Measurements from ENCODE around the gene OR4D1.

OR4D1 gene

DNA sequence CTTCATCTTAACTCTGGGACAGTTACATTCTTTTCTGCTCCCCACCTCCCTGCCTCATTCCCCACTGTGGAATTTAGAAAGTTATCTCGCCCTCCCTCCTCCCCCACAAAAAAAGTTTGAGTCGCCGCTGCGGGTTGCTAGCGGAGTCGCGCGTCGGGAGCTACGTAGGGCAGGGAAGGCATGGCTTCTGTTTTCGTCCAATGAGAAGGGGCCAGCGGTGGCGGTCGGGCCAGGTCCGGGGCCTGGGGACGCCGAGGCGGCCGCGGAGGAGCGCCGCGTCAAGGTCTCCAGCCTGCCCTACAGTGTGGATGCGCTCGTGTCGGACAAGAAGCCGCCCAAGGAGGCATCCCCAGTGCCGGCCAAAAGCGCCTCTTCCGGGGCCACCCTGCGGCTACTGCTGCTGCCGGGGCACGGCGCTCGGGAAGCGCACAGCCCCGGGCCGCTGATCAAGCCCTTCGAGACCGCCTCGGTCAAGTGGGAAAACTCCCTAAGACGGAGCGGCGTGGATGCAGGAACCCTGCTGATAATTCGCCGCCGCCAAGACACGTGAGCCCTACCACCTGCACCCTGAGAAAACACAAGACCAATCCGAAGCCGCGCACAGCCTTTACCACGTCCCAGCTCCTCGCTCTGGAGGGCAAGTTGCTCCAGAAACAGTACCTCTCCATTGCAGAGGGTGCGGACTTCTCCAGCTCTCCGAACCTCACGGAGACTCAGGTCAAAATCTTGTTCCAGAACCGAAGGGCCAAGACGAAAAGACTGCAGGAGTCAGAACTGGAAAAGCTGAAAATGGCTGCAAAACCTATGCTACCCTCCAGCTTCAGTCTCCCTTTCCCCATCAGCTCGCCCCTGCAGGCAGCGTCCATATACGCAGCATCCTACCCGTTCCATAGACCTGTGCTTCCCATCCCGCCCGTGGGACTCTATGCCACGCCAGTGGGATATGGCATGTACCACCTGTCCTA lies 8.9 kb downstream of the OR4D1 start:
- peak; percentile 2 for DNase-seq

DNA sequence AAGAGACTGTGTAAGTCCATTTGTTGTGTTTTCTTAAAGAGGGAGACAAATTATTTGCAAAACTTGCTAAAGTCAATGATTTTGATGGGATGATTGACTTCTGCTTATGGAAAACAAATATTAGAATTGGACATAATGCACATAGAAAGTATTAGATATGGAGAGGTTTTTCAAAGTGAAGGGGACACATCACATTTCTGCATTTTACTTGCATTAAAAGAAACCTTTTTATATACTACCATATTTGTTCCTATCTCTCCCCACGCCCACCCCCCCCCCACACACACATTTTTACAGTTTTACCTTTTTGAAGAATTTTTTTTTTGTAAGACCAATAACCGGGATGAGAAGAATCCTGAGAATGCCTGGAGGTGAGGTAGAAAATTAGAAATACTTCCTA lies 10.0 kb downstream of the OR4D1 start:
- no peak for DNase-seq

DNA sequence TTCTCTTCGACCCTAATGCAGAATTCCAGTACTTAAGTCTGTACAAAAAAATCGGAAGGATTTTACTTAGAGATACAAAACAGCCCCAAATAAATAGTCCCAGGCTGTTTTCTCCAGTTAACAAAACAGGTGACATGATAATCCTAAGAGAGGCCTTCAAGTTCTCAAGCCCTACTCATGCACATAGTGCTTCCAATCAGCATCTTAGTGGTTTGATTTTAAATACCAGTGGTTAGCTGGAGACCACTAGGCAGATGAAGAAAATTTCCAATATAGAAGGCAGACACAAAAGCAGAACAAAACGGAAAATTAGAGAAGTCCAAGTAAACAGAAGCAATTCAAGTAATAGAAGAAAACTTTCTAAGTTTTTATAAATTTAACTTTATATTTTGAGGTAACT lies 13.4 kb downstream of the OR4D1 start:
- no peak for DNase-seq

DNA sequence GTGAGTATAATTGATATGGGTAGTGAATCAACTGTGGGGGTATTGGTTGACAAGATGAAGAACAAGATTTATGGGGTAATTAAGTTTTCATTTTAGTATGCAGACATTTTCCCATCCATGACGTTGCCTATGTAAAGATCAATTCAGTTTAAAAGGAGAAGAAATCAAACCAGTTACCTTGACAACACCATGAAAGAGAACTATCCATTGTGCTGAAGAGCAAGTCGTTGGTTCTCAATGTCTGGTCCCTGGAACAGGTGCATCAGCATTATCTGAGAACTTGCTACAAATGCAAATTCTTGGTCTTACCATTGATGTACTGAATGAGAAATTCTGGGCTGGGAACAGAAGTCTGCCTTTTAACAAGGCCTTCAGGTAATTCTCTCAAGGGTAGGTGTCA lies 17.8 kb downstream of the OR4D1 start:
- DNase-seq, result no peak

DNA sequence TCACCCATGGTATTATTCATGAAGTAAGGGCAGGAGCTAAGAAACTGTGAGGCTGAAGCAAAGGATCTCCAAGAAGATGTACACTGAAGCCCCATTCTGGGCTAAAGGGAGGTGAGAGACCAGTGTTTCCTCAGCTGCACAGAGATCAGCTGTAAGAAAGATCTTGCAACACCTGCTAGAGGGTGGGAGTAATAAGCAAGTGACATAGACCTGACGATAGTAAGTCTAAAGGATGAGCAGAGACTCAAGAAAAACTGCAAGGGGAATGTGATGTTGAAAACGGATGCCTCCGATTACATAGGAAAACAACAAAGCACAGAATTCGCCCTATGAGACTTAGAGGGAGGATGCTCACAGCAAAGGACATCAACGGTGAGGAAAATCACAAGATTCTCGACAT lies 18.5 kb downstream of the OR4D1 start, which contains the start of gene OR4D2:
TSS of gene OR4D2 (plus strand) at position 301 of the 400 bp plus-strand sequence. CDS start 2,674 bp downstream, outside the sequence.
- DNase-seq, result no peak

DNA sequence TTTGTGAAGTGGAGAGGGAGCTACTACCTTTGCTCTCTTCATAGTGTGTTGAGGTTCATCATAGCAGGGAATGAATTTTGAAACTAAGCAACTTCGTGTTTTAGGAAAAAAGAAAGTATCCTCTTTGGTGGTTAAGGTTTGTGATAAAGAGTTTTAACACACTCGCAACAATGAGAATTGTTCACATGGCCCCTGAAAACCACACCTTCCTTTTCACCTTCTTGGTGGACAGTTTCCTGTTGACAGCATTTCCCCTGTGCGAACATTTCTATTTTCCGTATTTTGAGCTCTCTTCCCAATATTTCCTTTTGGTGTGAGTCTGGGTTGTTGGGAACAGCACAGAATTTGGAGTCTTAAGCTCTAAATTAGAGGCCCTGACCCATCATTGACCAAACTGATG lies 22.4 kb downstream of the OR4D1 start:
- no peak for DNase-seq

DNA sequence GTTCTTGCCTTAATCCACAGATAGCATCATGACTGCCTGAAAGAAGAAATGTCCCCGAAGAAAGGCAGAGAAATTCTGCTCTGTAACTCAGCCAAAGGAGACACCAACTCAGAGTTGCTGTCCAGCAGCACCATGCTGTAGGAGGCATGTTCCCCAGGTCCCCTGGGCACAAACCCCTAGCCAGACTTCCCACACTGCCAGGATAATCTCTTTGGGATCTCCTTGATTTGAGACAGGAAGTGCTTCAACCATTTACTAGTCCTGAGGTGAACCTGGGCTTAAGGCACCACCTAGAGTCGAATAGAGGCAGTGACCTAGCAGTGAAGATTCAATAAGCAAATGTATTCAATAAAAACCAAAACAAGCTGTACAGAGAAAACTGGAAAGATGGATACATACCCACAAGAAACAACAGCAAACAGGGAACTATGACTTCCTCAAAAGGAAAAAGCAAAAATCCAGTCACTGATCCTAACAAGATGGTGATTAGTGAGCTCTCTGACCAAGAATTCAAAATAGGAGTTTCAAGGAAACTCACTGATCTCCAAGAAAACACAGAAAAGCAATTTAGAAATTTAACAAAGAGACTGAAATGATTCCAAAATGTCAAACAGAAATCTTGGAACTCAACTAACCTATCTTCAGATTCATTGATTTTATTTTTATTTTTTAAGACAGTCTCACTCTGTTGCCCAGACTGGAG lies 24.3 kb downstream of the OR4D1 start:
- peak; percentile 37 for DNase-seq

DNA sequence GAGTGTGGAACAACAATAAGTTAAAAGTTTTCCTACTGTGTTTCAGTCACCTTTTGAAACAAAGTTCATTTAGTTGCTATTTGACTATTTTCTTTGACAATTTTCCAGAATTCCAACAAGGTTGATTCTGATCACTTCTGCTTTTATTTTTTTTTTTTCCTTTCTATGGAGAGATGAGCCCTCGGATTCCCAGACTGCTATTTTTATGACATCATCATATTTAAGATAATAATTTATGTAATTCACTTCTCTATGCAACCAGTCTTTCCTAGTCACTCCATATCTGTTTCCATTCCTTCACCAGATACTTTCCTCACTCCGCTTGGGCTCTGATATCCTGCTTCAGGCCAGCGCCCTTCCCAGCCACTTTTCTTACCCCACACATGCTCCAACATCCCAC lies 26.7 kb downstream of the OR4D1 start:
- DNase-seq, result no peak

DNA sequence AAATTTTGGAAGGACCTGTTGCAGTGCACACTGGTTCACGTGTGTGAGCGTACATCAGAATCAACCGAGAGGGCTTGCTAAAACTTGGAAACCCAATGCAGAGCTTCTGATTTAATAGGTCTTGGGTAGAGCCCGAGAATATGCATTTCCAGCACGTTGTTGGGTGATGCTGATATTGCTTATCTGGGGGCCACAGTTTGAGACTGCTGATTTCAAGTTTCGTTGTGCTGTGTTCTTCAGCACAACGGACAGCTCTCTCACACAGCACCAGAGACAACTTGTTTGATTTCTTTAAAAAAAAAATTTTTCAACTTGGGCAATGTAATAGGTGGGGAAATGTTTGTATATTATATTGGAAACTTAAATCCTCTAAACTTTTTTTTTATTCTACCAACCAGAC lies 28.0 kb downstream of the OR4D1 start:
- no peak for DNase-seq

DNA sequence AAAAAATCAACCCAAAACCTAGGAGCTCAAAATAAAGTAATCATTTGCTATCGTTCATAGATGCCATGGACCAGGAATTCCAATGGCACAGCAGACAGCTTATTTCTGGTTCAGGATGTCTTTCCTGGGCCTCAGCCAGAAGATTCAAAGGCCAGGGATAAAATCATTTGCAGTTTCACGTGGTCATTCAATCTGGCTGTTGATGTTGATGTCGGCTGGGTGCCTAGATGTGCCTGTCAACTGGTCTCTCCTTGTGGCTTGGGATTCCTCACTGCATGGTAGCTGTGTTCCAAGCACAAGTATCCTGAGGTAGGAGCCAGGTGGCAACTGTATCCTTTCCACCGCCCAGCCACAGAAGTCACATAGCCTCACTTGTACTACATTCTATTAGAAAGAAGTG lies 33.6 kb downstream of the OR4D1 start:
- no peak for DNase-seq

DNA sequence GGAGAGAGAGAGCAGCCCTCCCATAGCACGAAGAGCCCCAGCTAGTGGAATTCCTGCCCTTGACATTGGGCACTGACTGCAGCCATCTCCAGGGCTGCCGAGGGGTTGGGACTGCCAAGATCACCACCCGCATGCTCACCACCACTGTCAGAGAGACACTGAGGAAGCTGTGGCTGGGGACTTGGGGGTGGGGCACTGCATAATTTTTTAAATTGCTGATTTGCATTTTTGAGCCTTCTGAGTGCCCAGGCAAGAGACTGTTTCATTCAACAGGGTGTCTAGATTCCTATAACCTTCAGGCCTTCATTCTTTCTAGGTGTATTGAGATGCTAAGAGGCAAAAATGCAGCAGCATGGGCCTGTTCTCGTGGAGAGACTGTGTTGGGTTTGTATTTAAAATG lies 35.3 kb downstream of the OR4D1 start:
- DNase-seq, result no peak

DNA sequence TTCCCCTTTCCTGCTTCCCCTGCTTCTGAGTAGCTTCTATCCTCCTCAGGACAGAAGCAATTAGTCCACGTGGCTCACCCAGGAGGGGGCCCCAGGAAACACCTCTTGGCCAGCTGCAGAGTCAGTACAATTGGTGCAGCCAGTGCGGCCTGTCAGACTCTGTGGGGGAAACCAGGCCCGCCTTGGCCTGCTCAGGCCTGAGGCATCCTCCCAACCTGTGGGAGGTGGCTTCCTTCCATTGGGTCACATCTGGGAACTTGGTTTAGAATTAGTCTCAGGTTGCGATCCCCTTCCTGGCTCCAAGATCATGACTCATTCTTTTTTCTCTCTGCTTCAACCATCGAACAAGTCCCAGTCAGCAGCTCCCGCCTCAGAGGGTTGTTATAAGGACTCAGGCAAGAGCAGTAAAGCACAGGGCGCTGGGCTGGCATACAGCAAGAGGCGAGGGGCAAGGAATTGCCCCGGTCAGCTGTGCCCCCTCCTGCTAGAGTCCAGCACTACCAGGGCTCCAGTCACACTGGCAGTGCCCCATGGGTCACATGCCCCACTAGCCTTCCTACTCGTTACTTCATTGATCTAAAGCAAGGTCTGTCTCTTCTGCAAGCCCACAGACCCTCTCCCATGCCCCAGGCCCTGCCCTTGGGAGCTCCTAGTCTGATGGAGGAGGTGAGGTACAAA lies 36.3 kb downstream of the OR4D1 start:
- peak; percentile 17 for DNase-seq

DNA sequence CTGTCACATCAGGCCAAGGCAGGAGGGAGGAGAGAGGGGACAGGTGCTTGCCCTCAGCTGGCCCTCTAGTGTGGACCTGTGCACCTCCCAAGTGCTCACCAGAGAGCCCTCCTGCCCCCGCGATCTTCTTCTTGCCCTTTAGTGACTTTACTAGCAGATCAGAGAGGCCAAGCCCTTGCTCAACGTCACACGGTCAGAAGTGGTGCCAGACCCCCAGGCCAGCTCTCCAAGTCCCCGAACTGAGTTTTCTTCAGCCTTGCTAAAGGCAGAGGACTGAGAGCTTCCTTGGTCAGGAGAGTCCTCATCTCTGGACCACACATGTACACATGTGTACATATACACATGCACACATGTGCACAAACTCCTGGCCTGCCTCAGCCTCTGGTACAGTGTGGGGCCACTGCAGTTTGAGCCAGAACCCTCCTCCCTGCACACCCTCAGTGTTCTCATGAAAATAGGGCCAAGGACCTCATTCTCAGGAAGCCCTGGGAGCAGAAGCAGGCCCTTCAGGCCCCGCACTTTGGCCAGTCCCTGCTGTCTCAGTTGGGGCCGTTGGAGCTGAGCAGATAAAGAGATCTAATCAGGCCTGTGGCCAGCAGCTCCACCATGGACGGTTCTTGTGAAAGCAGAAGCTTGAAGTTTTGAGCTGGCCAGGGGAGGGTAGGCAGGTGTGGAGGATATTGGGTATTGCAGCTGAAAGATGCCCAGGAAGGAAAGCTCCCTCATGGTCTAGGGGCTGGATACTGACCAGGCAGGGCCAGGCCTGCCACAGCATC lies 37.0 kb downstream of the OR4D1 start:
- DNase-seq, result no peak

DNA sequence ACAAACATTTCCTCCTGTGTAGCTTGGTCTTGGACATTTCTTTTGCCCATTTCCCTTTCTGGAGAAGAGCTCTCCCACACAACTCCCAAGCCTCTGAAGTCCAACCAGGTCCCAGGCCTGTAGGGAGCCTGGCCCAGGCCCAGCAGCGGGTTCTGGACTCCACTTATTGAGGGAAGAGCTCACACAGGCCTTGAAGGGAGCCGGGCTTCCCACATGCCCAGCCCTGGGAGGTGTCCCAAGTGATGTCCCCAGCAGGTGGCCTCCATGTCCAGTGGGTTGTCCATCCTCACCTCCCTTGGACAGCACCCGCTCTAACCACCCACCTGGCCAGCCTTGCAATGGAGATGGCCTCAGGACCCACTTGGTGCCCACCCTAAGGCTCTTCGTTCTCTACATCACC lies 38.4 kb downstream of the OR4D1 start:
- no peak for DNase-seq

DNA sequence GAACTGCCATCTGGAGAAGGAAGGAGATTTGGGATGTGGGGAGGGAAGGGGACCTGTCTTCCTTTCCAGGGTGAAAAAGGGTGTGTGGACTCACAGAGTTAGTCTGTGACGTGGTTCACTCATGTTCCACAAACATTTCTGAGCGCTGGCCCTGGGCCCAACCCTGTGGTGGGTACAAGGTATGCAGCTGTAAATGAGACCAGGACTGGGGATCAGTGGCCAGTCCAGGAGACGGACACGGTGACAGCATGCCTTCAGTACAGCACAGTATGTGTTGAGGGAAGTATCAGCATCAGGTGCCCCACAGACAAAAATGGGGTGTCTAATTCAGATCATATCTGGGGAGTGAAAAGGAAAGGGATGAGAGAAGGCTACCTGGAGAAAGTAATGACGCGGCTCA lies 38.9 kb downstream of the OR4D1 start:
- no peak for DNase-seq

DNA sequence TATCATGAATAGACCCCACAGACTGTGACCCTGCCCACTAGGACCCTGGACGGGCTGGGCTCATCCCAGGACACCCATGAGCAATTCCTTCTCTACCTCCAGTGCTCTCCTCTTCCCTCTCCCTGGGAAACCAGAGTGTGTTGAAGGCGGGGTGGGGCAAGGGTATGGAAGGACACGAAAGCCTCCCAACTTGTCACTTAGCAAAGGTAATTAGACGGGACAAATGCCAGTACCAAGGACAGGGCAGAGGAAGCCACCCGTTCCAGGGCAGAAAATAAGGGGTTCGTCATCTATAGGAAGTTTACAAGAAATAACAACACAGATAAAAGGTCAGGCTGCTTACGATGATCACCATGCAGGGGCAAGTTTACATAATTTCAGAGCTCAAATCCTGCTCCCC lies 39.5 kb downstream of the OR4D1 start:
- no peak for DNase-seq

DNA sequence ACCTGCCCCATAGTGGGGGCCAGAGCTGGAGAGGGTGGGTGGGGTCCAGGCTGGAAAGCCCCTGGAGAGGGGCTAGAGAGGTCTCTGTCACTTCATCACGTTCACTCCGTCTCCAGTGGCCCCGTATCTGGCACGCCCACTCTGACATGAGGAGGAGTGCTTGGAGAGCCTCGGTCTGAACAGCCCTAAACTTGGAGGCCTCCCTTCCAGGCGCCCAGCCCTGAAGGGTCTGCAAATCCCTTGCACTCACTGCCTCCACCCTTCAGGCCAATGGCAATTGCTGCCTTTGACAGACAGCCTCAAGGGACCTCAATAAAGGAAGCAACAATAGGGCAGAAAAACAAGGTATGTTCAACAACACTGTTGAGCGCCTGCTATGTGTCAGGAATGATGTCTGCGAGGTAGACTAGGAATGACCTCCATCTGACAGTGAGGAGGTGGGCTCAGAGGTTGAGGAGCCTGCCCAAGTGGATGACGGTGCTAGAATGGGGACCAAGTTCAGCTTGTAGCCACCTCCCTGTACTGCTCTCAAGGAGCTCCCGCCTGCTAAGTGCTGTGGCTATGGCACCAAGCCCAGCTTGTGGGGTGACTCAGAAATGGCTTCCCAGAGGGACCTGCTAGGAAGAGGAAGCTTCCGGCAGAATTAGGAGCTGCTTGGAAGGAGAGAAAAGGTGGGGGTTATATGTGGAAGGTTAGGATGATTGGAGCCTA lies 41.4 kb downstream of the OR4D1 start:
- no peak for DNase-seq

DNA sequence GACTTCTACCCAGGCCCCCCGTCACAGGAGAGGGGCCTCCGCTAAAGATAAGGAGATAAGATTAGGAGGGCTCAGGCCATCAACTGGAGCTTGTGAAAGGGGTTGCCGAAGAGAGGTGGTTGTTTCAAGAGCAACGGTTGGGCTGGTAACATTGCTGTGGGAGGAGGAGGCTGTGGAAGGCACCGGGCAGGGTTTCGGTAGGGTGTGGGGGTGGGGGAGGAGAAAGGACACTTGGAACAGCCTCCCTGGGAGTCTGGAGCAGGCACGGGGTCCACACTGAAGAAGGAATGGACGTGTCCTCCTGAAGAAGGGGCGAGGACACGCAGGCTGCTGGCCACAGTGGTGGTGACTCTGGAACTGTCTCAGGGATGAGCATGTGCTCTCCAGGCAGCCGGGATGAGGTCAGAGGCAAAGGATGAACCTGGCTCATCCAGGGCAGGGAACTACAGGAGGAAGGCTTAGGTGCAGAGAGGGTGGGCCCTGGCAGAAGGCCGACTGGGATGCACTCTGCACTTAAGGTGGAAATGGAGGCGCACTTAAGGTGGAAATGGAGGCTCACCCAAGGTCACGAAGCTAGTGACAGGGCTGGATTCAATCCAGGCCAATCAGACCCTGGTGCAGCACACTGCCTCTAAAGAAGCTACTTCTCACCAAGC lies 43.2 kb downstream of the OR4D1 start:
- DNase-seq, result no peak

DNA sequence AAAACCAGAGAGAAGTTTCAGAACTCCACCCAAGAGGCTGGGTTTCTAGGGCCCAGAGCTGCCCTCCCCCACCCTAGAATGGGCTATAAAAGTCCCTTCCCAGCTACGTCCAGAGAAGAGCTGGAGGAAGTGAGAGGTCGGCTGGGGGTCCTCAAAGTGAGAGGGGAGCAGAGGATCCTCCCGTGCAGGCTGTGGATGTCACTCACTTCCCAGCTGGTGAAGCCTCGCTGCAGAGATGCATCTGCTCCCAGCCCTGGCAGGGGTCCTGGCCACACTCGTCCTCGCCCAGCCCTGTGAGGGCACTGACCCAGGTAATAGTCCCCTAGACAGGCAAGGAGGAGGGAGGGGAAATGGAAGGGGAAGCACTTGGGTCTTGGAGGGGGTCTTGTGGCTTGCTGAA lies 44.4 kb downstream of the OR4D1 start, which contains the start of gene EPX:
TSS of gene EPX (plus strand) at position 115 of the 400 bp plus-strand sequence. CDS start at position 236, 121 bp downstream.
- no peak for DNase-seq

DNA sequence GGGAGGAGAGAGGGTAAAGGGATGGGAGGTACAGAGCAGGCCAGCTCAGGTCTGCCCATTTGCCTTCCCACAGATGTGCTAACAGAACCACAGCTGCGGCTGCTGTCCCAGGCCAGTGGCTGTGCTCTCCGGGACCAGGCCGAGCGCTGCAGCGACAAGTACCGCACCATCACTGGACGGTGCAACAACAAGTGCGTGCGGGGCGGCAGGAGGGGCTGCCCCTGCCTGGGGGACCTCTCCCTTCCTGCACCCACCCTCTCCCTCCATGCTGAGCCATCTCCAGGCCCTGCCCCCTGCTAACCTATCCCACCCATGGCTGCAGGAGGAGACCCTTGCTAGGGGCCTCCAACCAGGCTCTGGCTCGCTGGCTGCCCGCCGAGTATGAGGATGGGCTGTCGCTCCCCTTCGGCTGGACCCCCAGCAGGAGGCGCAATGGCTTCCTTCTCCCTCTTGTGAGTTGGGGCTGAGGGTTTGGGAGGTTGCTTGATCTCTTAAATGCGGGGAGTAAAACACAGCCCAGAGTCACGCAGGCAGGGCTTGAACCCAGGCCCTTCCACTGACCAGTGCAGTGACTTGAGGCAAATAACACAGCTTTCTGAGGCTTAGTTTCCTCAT lies 45.6 kb downstream of the OR4D1 start:
- DNase-seq, result no peak

All from DMS 273 treated with DMSO at 0.1 percent for 48 hours (cell line).